Transverse colon (tissue), 4 donors: ENCODE measurements around the gene ARF3. TPM values are rescaled to one million over a fixed set of nuclear protein-coding genes. Genes with fewer than 3 reads are reported as not detected.
A peak's percentile ranks its signal among the peaks of the same experiment; 100 is the strongest.

Source experiments
- DNase-seq: peaks from one replicate; pipeline ENCODE4 v3.0.0-alpha.2; 2019
- H3K27ac ChIP-seq, 4 donors: fragments of 200-600 bp; sonication (generic); 2 replicates each; pipeline ENCODE4 v1.5.1; 2016 to 2018; ENCODE audit warnings: inconsistent platforms in 4 of 4
- H3K27me3 ChIP-seq: fragments of 200-600 bp; sonication (generic); 2 replicates; pipeline ENCODE4 v1.5.1; 2017; ENCODE audit warnings: inconsistent platforms
- H3K36me3 ChIP-seq, 4 donors: fragments of 200-600 bp; sonication (generic); 2 replicates each; pipeline ENCODE4 v1.5.1; 2017 to 2019; ENCODE audit warnings: inconsistent platforms in 4 of 4
- H3K4me1 ChIP-seq, 4 donors: fragments of 200-600 bp; sonication (generic); 2 replicates each; pipeline ENCODE4 v1.5.1; 2017 to 2020; ENCODE audit warnings: inconsistent platforms in 4 of 4
- H3K4me3 ChIP-seq, 4 donors: fragments of 200-600 bp; sonication (generic); 1 replicate in 1 of 4; 2 replicates in 3 of 4; pipeline versions ENCODE4 v1.5.1 to v1.6.1; 2017 to 2019; ENCODE audit warnings: inconsistent platforms in 4 of 4
- H3K9me3 ChIP-seq, 2 donors: fragments of 200-600 bp; sonication (generic); 2 replicates each; pipeline ENCODE4 v1.5.1; 2017 to 2019; ENCODE audit warnings: inconsistent platforms in 2 of 2
- EP300 ChIP-seq: sonication (generic); formaldehyde crosslinking; IDR thresholded peaks from one replicate; pipeline ENCODE4 v1.6.1; 2017; ENCODE audit warnings: antibody characterized with exemption, low read depth
- POLR2A ChIP-seq: fragments of 450-650 bp; IDR thresholded peaks from one replicate; pipeline ENCODE4 v1.6.1; 2016; ENCODE audit warnings: antibody characterized with exemption, mild to moderate bottlenecking, moderate library complexity
- POLR2AphosphoS5 ChIP-seq, 3 donors: sonication (generic); formaldehyde crosslinking; IDR thresholded peaks; one replicate each; pipeline ENCODE4 v1.6.1; 2016; ENCODE audit warnings: antibody characterized with exemption in 3 of 3
- WGBS, 2 donors: methylation state at CpG; one replicate each; pipeline ENCODE4 v1.1.5; 2018; ENCODE audit warnings: low coverage in 1 of 2; 5-methylcytosine and 5-hydroxymethylcytosine counted together
- in situ Hi-C, 4 donors: fragments of 200-750 bp; cut with MboI; loops; one replicate each; pipeline versions ENCODE4 v1.15.0 to v1.15.1; 2017; ENCODE audit warnings: low sequenced_read_pairs in 3 of 4, low pct_ligation_motif_present in 1 of 4, low pct_unique_long_range_greater_than_20kb in 1 of 4
- intact Hi-C: fragments of 100-400 bp; cut with DNase I; formaldehyde crosslinking; loops from one replicate; pipeline ENCODE4 v1.15.1; 2023; ENCODE audit warnings: low total_unique reads
- total RNA-seq, 4 donors: library from RNA; depleted of rRNA; stranded (reverse); fragments of >200 nt; gene quantifications; one replicate each; pipeline ENCODE4 v1.1.0, GENCODE V29; 2016
- TF ChIP-seq, protein P1 (sequence below), 5 experiments: fragments of 200-600 bp in 3 of 5; fragments of 450-650 bp in 2 of 5; sonication (generic) in 3 of 5; IDR thresholded peaks; 1 replicate in 2 of 5; 2 replicates in 3 of 5; pipeline ENCODE4 v1.5.1; 2016 to 2017; ENCODE audit warnings: antibody characterized with exemption in 5 of 5, inconsistent platforms in 3 of 5, mild to moderate bottlenecking in 2 of 5, moderate library complexity in 1 of 5

ARF3 gene
- total RNA-seq, 4 donors from 2014 or later: 30.8 to 117 (median 99.8) TPM

GRCh38 chr12:48929551-48929950 is 27.7 kb downstream of the ARF3 start:
- H3K36me3 ChIP-seq: peaks cover 0 to 19% (median 2%) of the 10 kb centered on the region in 4 donors
- WGBS, 2 donors: 89 to 100% methylated on average over 1 of the region's 1 CpG
- DNase-seq: no peak

DNA sequence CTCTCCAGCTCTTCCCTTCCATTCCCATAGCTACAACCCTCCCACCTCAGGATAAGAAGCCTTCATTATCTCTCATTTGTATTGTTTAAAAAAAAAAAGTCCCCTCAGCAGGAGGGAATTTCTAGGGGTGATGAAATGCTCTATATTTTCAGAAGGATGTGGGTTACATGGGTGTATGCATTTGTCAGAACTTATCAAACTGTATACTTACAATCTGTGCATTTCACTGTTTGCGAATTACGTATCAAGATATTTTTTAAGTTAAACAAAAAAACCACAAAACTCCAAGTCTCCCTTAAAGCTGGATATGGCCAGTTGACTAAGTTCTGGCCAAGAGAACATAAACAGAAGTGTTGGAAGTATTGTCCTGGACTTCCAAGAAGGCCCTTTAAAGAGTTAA is 30.0 kb downstream of the ARF3 start:
- TF ChIP-seq, protein P1, sequence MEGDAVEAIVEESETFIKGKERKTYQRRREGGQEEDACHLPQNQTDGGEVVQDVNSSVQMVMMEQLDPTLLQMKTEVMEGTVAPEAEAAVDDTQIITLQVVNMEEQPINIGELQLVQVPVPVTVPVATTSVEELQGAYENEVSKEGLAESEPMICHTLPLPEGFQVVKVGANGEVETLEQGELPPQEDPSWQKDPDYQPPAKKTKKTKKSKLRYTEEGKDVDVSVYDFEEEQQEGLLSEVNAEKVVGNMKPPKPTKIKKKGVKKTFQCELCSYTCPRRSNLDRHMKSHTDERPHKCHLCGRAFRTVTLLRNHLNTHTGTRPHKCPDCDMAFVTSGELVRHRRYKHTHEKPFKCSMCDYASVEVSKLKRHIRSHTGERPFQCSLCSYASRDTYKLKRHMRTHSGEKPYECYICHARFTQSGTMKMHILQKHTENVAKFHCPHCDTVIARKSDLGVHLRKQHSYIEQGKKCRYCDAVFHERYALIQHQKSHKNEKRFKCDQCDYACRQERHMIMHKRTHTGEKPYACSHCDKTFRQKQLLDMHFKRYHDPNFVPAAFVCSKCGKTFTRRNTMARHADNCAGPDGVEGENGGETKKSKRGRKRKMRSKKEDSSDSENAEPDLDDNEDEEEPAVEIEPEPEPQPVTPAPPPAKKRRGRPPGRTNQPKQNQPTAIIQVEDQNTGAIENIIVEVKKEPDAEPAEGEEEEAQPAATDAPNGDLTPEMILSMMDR (IDR thresholded peaks at IDR 0.05): no peak
- TF ChIP-seq POLR2AphosphoS5 (IDR thresholded peaks at IDR 0.05) (no peak), POLR2A (no peak), EP300 (no peak)
- peaks cover 3 to 11% (median 6%) of the 10 kb centered on the region in 4 donors for H3K4me1 ChIP-seq
- H3K4me3 ChIP-seq: no peak overlapping the region
- H3K9me3 ChIP-seq: no peaks in the 10 kb centered on the region
- intact Hi-C loops (no loop called here), in situ Hi-C loops (no loop called here)
- H3K27ac ChIP-seq: no peak overlapping the region
- peaks cover 0 to 10% (median 2%) of the 10 kb centered on the region in 4 donors for H3K36me3 ChIP-seq
- H3K27me3 ChIP-seq: no peaks in the 10 kb centered on the region
- 88% methylated on average over 2 of the region's 2 CpGs for WGBS, 2 donors
- DNase-seq: no peak

More at GRCh38 chr12:48929551-48929950, 27.7 kb downstream of the ARF3 start:
- Histone ChIP-seq H3K27ac (no peak overlapping the region), H3K4me1 (peaks cover 0 to 7% (median 4%) of the 10 kb centered on the region in 4 donors), H3K4me3 (no peak overlapping the region), H3K9me3 (no peaks in the 10 kb centered on the region), H3K27me3 (no peaks in the 10 kb centered on the region)
- no peak for TF ChIP-seq POLR2A
- TF ChIP-seq, protein P1 (IDR thresholded peaks at IDR 0.05): no peak
- TF ChIP-seq POLR2AphosphoS5 (IDR thresholded peaks at IDR 0.05): no peak
- no peak for TF ChIP-seq EP300
- intact Hi-C loops: no loop called here
- in situ Hi-C loops: no loop called here

- Histone ChIP-seq H3K36me3 (no peaks in the 10 kb centered on the region), H3K27me3 (no peaks in the 10 kb centered on the region), H3K4me3 (peak within 1 kb of the TSS; percentile 51 to 94 (median 66)), H3K9me3 (no peaks in the 10 kb centered on the region), H3K27ac (peak within 1 kb of the TSS; percentile 42 to 79 (median 71)), H3K4me1 (peaks cover 3 to 11% (median 6%) of the 10 kb centered on the region in 4 donors)
- in situ Hi-C loops (no loop called here), intact Hi-C loops (no loop called here)
- 6% methylated on average over 29 of the region's 38 CpGs; no CpG with 5 or more reads in 1 of the 2 donors for WGBS, 2 donors
- TF ChIP-seq POLR2AphosphoS5 (IDR thresholded peaks at IDR 0.05): peak; percentile 60 to 82 (median 63)
- TF ChIP-seq EP300: no peak
- TF ChIP-seq POLR2A: peak; percentile 63
- TF ChIP-seq, protein P1 (IDR thresholded peaks at IDR 0.05): no peak
- DNase-seq: peak; percentile 78
These were observed 31.8 kb downstream of the ARF3 start, which contains the start of gene FKBP11 for GRCh38 chr12:48925304-48926011. FKBP11 (minus strand) TSS chr12:48925492; CDS start chr12:48925428, 64 bp downstream.

- WGBS, 2 donors: 0% methylated on average over 36 of the region's 43 CpGs; no CpG with 5 or more reads in 1 of the 2 donors
- Histone ChIP-seq H3K27me3 (no peaks in the 10 kb centered on the region), H3K36me3 (no peaks in the 10 kb centered on the region), H3K9me3 (no peaks in the 10 kb centered on the region), H3K4me1 (peaks cover 3 to 11% (median 6%) of the 10 kb centered on the region in 4 donors), H3K4me3 (peak overlapping the region; percentile 51 to 94 (median 66)), H3K27ac (peak overlapping the region; percentile 42 to 79 (median 71))
- TF ChIP-seq EP300: no peak
- TF ChIP-seq, protein P1 (IDR thresholded peaks at IDR 0.05): peak; percentile 52 to 59 (median 57)
- intact Hi-C loops: no loop called here
- in situ Hi-C loops: no loop called here
- peak; percentile 72 for DNase-seq
These were observed 32.5 kb downstream of the ARF3 start for GRCh38 chr12:48924617-48925303.
